Measurements from ENCODE around the gene NR6A1. TPM values are rescaled to one million over a fixed set of nuclear protein-coding genes. Genes with fewer than 3 reads are reported as not detected.

Gene NR6A1
- total RNA-seq, 1 donor from 2014 or later, result 1.2 TPM

DNA sequence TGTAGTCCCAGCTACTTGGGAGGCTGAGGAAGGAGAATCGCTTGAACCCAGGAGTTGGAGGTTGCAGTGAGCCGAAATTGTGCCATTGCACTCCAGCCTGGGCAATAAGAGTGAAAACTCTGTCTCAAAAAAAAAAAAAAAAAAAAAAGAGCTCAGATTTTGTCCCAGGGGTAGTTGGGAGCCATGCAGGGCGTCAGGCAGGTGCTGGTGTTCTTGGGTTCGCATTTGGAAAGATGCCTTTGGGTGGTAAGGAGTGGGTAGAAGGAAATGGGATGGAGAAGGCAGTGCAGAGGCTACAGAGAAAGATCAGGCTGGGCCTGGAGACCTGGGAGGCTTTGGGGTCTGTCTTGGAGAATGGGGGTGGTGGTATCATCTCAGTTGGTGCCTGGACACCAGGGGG, 297.0 kb downstream of the NR6A1 start:
- intact Hi-C loops (cut with DNase I), result no loop called here
- TF ChIP-seq POLR2AphosphoS5 (IDR thresholded peaks at IDR 0.05; ENCODE audit: insufficient read depth in 1 of 2, low read depth in 1 of 2) (no peak), POLR2A (IDR thresholded peaks at IDR 0.05) (no peak)
- TF ChIP-seq, protein P1, sequence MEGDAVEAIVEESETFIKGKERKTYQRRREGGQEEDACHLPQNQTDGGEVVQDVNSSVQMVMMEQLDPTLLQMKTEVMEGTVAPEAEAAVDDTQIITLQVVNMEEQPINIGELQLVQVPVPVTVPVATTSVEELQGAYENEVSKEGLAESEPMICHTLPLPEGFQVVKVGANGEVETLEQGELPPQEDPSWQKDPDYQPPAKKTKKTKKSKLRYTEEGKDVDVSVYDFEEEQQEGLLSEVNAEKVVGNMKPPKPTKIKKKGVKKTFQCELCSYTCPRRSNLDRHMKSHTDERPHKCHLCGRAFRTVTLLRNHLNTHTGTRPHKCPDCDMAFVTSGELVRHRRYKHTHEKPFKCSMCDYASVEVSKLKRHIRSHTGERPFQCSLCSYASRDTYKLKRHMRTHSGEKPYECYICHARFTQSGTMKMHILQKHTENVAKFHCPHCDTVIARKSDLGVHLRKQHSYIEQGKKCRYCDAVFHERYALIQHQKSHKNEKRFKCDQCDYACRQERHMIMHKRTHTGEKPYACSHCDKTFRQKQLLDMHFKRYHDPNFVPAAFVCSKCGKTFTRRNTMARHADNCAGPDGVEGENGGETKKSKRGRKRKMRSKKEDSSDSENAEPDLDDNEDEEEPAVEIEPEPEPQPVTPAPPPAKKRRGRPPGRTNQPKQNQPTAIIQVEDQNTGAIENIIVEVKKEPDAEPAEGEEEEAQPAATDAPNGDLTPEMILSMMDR (IDR thresholded peaks at IDR 0.05), result no peak
- Histone ChIP-seq H3K36me3 (no peaks in the 10 kb centered on the region), H3K4me1 (peaks cover 9% of the 10 kb centered on the region), H3K27me3 (no peaks in the 10 kb centered on the region), H3K27ac (no peak overlapping the region), H3K9me3 (no peaks in the 10 kb centered on the region), H3K4me3 (no peak overlapping the region)
- DNase-seq (ENCODE audit: extremely low spot score in 2 of 2), result no peak

DNA sequence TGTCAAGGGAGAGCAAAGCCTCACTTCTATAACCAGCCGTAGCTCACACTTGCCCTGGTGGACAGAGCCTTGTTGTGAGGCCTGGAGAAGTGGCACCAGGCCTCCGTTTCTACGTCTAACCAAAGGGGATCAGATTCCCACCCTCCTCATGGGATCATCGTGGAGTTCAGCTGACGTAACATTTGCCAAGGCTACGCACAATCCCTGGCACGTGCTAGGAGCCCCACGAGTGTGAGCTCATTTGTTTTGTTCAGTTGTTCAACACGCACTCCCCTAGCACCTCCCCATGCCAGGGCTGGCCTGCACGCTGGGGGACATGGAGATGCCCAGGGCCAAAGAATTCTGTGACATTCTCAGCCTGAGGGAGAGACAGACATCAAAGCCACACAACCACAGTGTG, 297.8 kb downstream of the NR6A1 start:
- Histone ChIP-seq H3K9me3 (no peaks in the 10 kb centered on the region), H3K27me3 (no peaks in the 10 kb centered on the region), H3K4me1 (peaks cover 9% of the 10 kb centered on the region), H3K36me3 (no peaks in the 10 kb centered on the region), H3K4me3 (no peak overlapping the region), H3K27ac (no peak overlapping the region)
- DNase-seq (ENCODE audit: extremely low spot score in 2 of 2), result no peak
- intact Hi-C loops (cut with DNase I), result no loop called here
- TF ChIP-seq, protein P1 (IDR thresholded peaks at IDR 0.05), result no peak
- TF ChIP-seq POLR2AphosphoS5 (IDR thresholded peaks at IDR 0.05; ENCODE audit: insufficient read depth in 1 of 2, low read depth in 1 of 2) (no peak), POLR2A (IDR thresholded peaks at IDR 0.05) (no peak)

DNA sequence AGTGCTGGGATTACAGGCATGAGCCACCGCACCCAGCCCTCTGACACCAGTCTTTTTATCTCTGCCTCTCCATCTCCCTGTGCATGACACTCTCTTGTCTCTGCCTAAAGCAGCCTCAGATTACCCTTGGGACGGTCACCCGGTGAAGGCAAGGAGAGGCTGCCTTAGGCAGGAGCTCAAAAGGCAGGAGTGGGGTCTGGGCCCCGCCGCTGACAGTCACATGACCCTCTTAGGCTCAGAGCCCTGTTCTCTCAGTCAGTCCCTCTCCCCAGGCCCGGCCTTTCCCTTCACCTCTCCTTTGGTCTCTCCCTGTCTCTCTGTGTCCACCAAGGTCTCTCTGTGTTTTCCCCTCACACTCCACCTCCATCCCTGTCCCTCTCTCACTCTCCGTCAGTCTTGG, 298.3 kb downstream of the NR6A1 start:
- intact Hi-C loops (cut with DNase I), result no loop called here
- no peaks in the 10 kb centered on the region for H3K36me3 ChIP-seq
- no peak overlapping the region for H3K27ac ChIP-seq
- H3K4me3 ChIP-seq, result no peak overlapping the region
- H3K9me3 ChIP-seq, result no peaks in the 10 kb centered on the region
- no peaks in the 10 kb centered on the region for H3K27me3 ChIP-seq
- TF ChIP-seq, protein P1 (IDR thresholded peaks at IDR 0.05), result no peak
- TF ChIP-seq POLR2AphosphoS5 (IDR thresholded peaks at IDR 0.05; ENCODE audit: insufficient read depth in 1 of 2, low read depth in 1 of 2) (no peak), POLR2A (IDR thresholded peaks at IDR 0.05) (no peak)
- H3K4me1 ChIP-seq, result peaks cover 6% of the 10 kb centered on the region
- DNase-seq (ENCODE audit: extremely low spot score in 2 of 2), result no peak

DNA sequence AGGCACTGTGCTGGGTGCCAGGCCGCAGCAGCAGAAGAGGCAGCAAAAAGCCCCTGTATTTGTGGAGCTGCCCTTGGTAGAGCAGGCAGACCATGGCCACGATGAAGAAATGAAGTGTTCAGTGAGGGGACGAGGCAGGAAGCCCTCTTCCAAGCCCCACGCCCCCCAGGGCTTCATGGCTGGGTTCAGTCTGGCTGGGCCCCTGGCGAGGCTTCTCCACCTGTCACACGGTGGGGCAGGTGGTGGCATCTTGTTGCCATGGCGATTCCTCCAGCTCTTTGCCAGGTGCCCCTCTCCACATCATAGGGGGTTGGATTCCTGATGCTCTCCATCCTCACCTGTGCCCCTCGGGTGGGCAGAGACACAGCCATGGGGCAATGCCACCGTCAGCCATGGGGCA, 299.4 kb downstream of the NR6A1 start:
- H3K27me3 ChIP-seq, result no peaks in the 10 kb centered on the region
- no peaks in the 10 kb centered on the region for H3K9me3 ChIP-seq
- no peak for DNase-seq (ENCODE audit: extremely low spot score in 2 of 2)
- no peaks in the 10 kb centered on the region for H3K36me3 ChIP-seq
- no peak overlapping the region for H3K27ac ChIP-seq
- H3K4me3 ChIP-seq, result no peak overlapping the region
- intact Hi-C loops (cut with DNase I), result no loop called here
- no peaks in the 10 kb centered on the region for H3K4me1 ChIP-seq
- no peak for TF ChIP-seq POLR2A (IDR thresholded peaks at IDR 0.05)
- TF ChIP-seq, protein P1 (IDR thresholded peaks at IDR 0.05), result no peak
- no peak for TF ChIP-seq POLR2AphosphoS5 (IDR thresholded peaks at IDR 0.05; ENCODE audit: insufficient read depth in 1 of 2, low read depth in 1 of 2)

DNA sequence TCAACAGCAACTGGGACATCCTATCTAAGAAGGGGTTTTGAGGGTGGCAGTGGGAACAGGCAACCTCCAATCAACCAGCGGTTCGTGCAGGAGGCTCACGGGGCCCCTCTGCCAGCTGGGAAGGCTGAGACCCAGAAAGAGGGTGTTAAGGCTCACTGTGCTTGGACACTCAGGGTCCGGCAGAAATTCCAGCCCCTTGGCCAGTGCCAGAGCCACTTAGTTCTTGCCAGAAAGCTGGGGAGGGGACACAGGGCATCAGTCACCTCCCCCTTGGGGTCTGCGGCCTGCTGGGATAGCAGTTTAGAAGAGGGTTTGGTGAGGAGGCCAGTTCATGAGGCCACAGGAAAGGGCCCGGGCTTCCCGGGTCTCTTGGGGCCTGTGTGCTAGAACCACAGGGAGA, 300.4 kb downstream of the NR6A1 start:
- Histone ChIP-seq H3K27ac (no peak overlapping the region), H3K27me3 (no peaks in the 10 kb centered on the region), H3K9me3 (no peaks in the 10 kb centered on the region), H3K36me3 (no peaks in the 10 kb centered on the region), H3K4me1 (no peaks in the 10 kb centered on the region), H3K4me3 (no peak overlapping the region)
- no peak for DNase-seq (ENCODE audit: extremely low spot score in 2 of 2)
- TF ChIP-seq, protein P1 (IDR thresholded peaks at IDR 0.05), result no peak
- TF ChIP-seq POLR2A (IDR thresholded peaks at IDR 0.05), result no peak
- TF ChIP-seq POLR2AphosphoS5 (IDR thresholded peaks at IDR 0.05; ENCODE audit: insufficient read depth in 1 of 2, low read depth in 1 of 2), result no peak
- intact Hi-C loops (cut with DNase I), result no loop called here
